NCI-H748 treated with DMSO at 0.1 percent for 48 hours (cell line): ENCODE measurements around the gene EMC9.

Experiments
- DNase-seq: peaks from one replicate; lab custom pipeline; 2025; lab: John Stamatoyannopoulos, UW

EMC9 gene

DNA sequence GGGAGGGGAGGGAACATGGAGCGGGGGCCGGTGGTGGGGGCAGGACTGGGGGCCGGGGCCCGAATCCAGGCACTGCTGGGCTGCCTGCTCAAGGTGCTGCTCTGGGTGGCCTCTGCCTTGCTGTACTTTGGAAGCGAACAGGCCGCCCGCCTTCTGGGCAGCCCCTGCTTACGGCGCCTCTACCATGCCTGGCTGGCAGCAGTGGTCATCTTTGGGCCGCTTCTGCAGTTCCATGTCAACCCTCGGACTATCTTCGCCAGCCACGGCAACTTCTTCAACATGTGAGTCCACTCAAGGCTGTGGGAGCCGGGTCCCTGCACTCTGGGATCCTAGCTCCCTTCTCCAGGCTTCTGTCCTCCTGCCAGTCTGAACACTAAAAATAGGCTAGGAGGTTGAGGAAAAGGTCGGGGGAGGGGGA is 9.8 kb downstream of the EMC9 start:
- no peak for DNase-seq

DNA sequence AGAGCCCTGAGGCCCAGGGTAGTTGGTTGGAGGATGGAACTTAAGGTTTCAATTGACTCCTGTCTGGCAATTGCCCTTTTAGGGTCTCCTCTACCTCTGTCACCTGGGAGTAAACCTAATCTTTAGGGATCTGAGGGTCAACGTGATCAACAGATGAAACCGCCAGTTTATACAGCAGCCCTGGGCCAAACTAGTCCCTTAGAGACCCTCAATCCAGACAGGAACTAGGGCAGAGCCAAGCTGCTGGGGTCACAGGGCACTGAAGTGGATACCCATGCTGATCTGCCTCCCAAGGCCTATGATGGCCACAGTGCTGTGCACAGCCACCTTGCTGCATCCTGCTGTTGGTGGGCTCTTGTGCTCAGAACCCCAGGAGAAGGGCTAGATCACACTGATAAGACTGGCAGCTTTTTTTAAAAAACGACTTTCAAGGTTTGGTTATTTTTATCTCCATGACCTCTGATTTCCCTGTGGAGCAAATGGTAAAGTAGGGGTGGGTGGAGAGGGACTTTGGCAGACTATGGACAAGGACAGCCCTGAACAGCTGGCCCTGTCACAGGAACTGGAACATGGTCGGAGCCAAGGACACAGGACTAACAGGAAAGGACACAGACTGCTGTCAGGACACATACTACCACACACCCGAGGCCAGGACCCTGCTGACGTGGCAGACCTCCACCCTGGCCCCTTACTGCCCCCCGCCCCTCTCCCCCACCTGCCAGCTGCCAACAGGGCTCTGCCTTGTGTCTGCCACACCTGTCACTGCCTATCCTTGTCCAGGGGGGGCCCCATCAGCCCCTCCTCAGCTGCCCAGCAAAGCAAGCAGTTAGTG is 10.5 kb downstream of the EMC9 start:
- no peak for DNase-seq

- DNase-seq: no peak
These were observed 11.0 kb downstream of the EMC9 start, which contains the start of gene FITM1 for GRCh38 chr14:24130380-24130716. Gene FITM1, plus strand, starts transcription at chr14:24130659. Its CDS starts 905 bp downstream, at chr14:24131564.

- no peak for DNase-seq
These were observed 11.9 kb downstream of the EMC9 start for GRCh38 chr14:24129410-24129998.

DNA sequence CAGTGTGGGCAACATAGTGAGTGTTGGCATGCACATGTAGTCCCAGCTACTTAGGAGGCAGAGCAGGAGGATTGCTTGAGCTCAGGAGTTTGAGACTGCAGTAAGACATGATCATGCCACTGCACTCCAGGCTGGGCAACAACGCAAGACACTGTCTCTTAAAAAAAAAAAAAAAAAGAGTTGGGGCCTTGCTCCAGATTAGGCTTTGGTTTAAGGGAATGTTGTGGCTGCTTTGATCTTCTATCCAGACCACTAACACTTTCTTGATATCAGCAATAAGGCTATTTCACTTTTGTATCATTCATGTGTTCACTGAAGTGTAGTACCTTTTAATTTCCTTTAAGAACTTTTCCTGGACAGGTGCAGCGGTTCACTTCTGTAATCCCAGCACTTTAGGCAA is 13.7 kb downstream of the EMC9 start:
- no peak for DNase-seq

- DNase-seq: no peak
These were observed 14.5 kb downstream of the EMC9 start for GRCh38 chr14:24126939-24127338.

DNA sequence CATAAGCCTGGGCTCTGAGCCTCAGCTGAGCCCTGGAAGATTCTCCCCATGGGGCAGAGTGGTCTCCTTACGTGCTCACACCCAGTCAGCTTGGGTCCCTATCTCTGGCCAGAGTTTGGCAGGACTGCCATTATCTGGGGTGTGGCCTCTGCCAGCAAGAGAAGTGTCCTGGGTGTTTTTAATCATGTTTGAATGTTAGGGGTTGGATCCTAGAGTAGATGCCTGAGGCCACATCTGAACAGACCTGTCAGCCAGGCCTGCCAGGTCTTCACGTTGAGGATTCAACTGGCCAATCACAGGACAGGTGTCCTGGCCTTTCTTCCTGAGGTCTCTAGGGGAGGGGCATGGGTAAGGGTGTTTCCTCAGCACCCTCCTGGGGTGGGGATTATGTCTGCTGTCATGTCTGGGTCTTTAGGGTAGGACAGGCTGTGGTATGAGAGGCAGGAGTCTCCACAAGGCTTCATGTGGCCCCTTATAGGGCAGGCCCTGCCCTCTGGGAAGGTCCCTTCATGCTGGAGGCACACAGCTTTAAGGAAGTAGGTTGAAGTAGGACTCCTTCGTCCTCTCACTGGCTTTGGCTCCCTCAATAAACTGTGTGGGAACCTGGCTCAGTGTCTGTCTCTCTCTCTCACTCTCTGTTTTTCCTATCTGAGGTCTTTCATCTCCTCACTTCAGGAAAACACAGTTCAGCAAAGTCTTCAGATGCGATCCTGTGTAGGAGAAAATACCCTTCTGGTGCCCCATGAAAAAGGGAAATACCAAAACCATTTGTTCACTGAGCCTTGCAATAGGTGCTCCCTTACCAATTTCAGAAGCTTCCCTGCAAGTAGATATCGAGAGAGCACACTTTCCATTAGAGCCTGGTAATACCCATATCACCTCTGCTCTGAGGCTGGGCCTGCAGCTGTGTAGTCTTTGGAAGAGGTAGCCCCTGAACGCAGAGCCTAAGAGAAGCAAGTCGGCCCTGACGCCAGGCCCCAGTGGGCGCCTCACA is 17.7 kb downstream of the EMC9 start:
- no peak for DNase-seq

DNA sequence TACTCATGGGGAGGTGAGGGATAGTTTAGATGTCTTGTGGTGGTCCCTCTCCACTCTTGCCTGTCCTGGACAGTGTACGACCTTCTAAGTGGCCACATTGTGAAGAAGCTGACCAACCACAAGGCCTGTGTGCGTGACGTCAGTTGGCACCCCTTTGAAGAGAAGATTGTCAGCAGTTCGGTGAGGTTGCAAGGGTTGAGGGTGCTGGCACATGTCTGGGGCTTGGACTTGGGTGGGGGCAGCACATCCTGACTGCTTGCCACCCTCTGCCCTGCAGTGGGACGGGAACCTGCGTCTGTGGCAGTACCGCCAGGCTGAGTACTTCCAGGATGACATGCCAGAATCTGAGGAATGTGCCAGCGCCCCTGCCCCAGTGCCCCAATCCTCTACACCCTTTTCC is 18.5 kb downstream of the EMC9 start:
- no peak for DNase-seq

- no peak for DNase-seq
These were observed 19.0 kb downstream of the EMC9 start for GRCh38 chr14:24122416-24122815.

- no peak for DNase-seq
These were observed 20.2 kb downstream of the EMC9 start for GRCh38 chr14:24121210-24121609.

DNA sequence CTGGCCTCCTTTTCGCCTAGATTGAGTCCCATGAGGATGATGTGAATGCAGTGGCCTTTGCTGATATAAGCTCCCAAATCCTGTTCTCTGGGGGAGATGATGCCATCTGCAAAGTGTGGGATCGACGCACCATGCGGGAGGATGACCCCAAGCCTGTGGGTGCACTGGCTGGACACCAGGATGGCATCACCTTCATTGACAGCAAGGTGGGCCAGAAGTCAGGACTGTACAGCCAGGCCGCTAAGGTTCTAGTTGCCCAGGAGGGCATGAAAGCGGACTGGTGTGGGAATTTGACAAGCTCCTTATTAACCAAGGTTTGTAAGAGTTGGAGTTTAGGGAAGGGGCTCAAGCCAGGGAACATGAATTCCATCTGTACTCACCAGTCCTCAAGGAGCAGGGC is 21.7 kb downstream of the EMC9 start:
- no peak for DNase-seq

DNA sequence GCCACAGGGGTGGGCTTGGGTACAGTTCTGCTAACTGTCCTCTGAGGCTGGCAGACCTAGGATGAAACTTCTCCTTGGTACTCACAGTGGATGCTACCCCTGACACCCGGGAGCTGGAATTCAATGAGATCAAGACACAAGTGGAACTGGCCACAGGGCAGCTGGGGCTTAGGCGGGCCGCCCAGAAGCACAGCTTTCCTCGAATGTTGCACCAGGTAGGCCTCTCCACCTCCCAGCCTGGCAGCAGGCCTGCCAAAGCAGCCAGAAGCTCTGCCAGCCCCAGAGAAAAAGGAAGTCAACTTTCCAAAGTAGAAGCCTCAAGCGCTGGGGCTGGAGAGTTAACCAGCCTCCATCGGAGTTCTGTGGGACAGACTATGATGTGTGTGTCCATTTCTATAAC is 24.2 kb downstream of the EMC9 start:
- no peak for DNase-seq

DNA sequence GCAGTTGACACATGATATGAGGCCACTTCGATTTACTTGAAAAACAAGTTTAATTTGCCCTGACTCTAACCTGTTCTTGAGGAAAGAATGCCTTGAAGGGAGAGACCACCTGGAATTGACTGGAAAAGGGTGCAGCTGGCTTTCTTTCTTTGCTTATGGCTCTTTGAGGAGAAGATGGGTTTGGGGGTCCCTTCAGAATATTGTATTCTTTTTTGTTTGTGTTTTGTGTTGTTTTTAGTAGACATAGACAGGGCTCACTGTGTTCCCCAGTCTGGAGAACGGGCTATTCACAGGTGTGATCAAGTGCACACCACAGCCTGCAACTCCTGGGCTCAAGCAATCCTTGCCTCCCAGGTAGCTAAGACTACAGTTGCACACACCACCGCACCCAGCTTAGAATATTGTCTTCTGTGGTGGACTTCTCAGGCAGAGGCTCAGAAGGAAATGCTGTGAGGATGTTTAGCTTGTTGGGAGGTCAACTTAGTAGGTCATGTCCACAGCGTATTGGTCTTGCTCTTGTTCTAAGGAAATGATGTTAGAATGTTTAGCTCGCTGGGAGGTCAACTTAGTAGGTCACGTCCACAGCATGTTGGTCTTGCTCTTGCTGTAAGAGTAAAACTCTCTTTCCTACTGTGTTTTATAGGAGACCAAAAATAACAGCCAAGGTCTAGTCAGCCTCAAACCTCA is 25.1 kb downstream of the EMC9 start:
- DNase-seq: no peak

DNA sequence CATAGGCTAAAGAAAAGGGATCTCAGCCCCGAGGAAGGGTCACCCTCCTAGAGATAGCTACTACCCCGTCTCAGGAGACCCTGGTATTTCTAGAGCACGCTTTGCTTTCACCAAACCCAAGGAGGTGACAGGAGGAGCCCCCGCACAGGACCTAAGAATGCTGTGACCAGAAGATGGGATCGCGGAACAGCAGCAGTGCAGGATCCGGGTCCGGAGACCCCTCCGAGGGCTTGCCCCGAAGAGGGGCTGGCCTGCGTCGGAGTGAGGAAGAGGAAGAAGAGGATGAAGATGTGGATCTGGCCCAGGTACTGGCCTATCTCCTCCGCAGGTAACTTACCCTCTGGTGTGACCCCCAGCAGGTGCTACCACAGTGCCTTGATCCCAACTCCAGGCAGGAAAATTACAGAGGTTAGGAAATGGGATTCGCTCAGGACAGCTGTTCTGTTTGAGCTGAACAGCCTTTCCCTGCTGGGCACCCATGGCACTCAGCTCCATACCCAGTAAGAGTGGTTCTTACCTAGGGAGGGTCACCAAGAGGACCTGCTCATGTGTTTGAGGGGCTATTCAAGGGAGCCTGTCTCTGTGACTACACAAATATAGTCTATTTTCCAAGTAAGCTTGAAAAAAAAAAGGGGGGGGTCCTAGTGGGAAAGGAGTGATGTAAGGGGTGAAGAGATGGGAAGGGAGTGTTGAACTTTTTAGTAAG is 25.8 kb downstream of the EMC9 start:
- no peak for DNase-seq

DNA sequence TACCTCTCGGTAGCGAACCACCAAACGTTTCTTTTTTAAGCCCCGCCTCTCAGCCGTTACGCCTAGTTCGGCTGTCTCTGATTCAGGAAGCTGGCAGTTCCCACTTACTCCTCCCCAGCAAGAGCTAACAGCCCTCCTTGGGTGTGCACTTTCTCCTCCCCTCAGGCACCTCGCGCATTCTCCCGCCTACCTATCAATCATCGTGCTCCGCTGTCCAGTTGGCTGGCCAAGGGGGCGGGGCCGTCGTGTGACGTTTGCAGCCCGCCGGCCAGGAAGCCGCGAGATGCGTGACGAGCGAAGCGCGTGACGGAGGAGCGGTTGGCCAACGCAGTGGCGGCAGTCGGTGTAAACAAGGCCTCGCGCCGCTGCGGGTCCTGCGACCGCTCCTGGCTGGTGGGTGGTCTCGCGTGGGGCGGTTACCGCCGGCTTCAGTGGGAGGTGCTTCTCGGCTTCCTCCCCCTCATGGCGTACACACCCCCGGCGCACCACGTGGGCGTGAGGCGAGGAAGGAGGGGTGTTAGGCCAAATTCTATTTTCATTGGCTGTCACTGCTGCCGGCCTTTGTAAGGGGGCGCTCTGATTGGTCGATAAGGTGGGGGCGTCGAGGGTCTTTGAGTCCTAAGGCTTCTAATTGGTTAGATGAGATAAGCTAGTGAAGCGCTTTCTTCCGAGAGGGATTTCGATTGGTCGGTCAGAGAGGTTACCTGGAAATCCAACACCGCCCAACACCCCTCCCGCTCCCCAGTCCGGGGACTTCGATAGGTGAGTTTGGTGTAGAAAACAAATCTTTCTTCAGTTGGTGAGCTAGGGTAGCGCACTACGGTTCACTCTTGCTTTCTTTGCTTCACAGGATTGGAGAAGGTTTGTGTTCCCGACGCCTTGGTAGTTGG is 26.6 kb downstream of the EMC9 start, which contains the start of the genes DCAF11 and NRL:
DCAF11 (plus strand) TSS at position 246 of the 890 bp plus-strand sequence. CDS start 818 bp downstream, outside the sequence.
NRL (minus strand) TSS at position 418 of the 890 bp plus-strand sequence. CDS start 32,101 bp downstream, outside the sequence.
- peak; percentile 98 for DNase-seq

- peak; percentile 76 for DNase-seq
These were observed 27.4 kb downstream of the EMC9 start for GRCh38 chr14:24113801-24114531.

- DNase-seq: no peak
These were observed 28.0 kb downstream of the EMC9 start for GRCh38 chr14:24113379-24113800.

DNA sequence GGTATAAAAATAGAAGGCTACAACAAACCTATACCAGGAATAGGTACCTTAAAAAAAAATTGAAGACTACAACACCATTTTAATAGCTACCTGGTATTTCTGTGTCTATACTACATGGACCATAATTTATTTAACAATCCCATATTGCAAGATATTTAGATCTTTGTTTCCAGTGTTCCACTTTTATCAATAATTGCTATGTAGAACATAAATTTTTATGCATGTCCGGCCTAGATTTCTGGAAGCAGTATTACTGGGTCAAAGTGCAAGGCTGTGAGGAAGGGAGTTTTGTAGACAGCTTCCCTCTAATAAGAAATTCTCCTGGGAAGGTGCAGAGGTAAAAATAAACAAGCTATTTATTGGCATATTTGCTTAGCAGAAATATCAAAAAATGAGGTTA is 30.9 kb downstream of the EMC9 start:
- no peak for DNase-seq

DNA sequence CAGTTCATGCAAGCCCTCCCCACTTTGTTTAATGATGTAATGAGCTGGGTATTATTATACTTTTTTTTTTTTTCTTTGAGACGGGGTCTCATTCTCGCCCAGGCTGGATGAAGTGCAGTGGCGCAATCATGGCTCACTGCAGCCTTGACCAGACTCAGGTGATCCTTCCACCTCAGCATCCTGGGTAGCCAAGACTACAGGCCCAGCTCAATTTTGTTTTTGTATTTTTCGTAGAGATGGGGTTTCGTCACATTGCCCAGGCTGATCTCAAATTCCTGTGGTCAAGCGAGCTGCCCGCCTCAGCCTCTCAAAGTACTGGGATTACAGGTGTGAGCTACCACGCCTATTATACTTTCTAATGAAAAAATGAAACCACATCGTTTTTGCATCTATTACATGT is 31.3 kb downstream of the EMC9 start:
- DNase-seq: no peak
